ENCODE results near the gene SLC6A19.
"Not testable (repeated sequence)": the region's sequence is repeated elsewhere in the genome, so short reads cannot be mapped to it uniquely, and the experiment has no call there.

SLC6A19 gene

GRCh38 chr5:1265461-1266455, 64.4 kb downstream of the SLC6A19 start:
- DNase-seq (ENCODE audit: low read depth in 2 of 2), result no peak

- no peak for DNase-seq (ENCODE audit: low read depth in 2 of 2)
These were observed 65.4 kb downstream of the SLC6A19 start for GRCh38 chr5:1266791-1267190.

GRCh38 chr5:1267464-1267863, 66.1 kb downstream of the SLC6A19 start:
- not testable (repeated sequence) for DNase-seq (ENCODE audit: low read depth in 2 of 2)

- no peak for DNase-seq (ENCODE audit: low read depth in 2 of 2)
These were observed 66.7 kb downstream of the SLC6A19 start for GRCh38 chr5:1268056-1268455.

- no peak for DNase-seq (ENCODE audit: low read depth in 2 of 2)
These were observed 67.3 kb downstream of the SLC6A19 start for GRCh38 chr5:1268666-1269065.

- DNase-seq (ENCODE audit: low read depth in 2 of 2), result no peak
These were observed 69.0 kb downstream of the SLC6A19 start for GRCh38 chr5:1270426-1270825.

- no peak for DNase-seq (ENCODE audit: low read depth in 2 of 2)
These were observed 69.8 kb downstream of the SLC6A19 start for GRCh38 chr5:1270933-1271914.

- no peak for DNase-seq (ENCODE audit: low read depth in 2 of 2)
These were observed 70.8 kb downstream of the SLC6A19 start for GRCh38 chr5:1272201-1272600.

GRCh38 chr5:1273745-1274144, 72.3 kb downstream of the SLC6A19 start:
- DNase-seq (ENCODE audit: low read depth in 2 of 2), result no peak

- DNase-seq (ENCODE audit: low read depth in 2 of 2), result no peak
These were observed 73.1 kb downstream of the SLC6A19 start for GRCh38 chr5:1274471-1274870.

All from fibroblast of skin of left quadriceps (primary cell).